ENCODE data around the gene USH2A.
"Not testable (repeated sequence)": the region's sequence is repeated elsewhere in the genome, so short reads cannot be mapped to it uniquely, and the experiment has no call there.

Gene USH2A

DNA sequence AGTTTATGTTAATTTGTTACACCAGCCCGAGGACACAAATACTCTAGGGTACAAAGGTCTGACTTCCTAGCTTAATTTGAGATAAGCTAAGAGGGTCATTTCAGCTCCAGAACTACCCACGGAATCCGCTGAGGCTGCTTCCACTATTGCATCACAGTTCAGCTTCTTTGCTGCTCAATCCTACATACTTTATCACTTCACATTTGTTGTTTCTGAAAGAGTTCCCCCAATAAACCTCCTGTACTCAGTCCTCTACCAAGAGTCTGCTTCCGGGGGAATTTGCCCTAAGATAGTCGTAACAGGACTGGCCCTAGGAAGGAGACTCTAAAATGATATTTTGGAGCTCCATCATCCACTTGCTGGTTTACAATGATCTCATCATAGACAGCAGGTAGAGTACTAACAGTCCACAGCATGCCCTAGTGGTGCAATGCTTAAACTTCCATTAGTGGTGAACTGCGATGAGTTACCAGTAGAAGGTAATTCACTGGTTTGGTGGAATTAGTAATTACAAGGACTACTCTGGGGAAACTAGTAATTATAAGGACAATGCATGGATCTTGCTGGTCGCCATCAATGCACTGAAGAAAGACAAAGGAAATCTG lies 229.3 kb downstream of the USH2A start:
- DNase-seq: peak; percentile 43

- no peak for DNase-seq
Observed at GRCh38 chr1:216190438-216190837, 232.8 kb downstream of the USH2A start.

DNA sequence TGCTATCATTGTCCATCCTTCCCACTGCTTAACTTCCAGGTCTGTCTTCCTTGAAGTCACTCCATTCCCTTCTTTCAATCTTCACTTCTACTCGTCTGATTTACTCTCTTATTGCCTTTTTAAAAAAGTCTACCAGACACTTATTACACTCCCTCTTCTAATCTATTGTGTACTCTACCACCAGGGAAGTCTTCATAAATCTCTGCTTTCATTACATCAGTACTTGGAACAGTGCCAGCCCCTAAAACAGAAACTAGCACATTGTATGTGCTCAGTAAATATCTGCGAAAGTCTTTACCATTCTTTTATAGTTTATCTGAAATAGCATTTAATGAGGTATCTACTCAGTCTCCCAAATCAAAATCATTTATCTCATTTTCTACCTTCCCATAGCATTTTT lies 236.4 kb downstream of the USH2A start:
- peak; percentile 12 for DNase-seq

- DNase-seq: no peak
Observed at GRCh38 chr1:216186141-216186540, 237.1 kb downstream of the USH2A start.

DNA sequence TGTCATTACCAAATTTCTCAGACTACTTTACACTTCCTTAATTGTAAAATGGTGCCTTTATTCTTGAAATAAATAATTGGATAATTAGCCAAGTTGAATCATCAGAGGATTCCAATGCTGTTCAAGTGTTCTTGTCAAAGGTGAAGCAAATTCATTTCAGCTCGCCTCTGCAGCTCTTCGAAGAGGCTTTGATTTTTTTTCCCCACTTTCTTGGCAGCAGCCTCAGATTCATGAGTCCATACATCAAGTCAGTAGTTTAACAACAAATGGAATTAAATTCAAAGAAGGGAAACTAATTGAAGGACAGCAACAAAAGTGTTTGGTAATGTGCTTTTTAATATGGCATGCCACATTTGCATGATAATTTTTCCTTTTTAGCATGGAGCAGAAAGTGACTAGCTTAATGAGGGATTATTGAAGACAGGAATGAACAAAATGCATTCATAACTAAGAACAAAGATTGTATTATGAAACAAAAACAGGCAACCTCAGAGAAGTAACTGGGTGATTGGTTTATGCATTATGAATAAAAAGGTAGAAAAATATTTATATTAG lies 239.0 kb downstream of the USH2A start:
- no peak for DNase-seq

- DNase-seq: no peak
Observed at GRCh38 chr1:216183454-216183853, 239.8 kb downstream of the USH2A start.

- peak; percentile 26 for DNase-seq
Observed at GRCh38 chr1:216183007-216183406, 240.2 kb downstream of the USH2A start.

- peak; percentile 49 for DNase-seq
Observed at GRCh38 chr1:216181590-216181989, 241.7 kb downstream of the USH2A start.

- no peak for DNase-seq
Observed at GRCh38 chr1:216178281-216178680, 245.0 kb downstream of the USH2A start.

- no peak for DNase-seq
Observed at GRCh38 chr1:216176970-216177369, 246.3 kb downstream of the USH2A start.

DNA sequence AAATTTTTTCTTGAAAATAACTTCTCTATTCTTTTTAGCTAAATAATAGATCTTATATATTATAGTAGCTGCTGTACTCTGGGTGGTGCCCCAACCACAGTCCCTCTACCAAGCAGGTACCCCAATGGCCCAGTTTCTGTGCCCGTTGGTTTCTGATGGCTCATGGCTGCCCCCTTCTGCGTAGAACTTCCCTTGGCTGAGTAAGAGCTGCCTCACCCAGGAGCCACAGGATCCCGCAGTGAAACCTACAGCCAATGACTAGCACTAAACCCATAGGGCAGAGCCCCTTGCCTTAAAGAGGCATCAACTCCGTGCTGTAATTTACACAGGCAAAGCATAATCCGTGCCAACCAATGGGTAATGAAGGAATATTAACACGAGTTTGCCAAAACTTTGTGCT lies 247.5 kb downstream of the USH2A start:
- no peak for DNase-seq

GRCh38 chr1:216173376-216173995 lies 249.8 kb downstream of the USH2A start:
- DNase-seq: no peak

DNA sequence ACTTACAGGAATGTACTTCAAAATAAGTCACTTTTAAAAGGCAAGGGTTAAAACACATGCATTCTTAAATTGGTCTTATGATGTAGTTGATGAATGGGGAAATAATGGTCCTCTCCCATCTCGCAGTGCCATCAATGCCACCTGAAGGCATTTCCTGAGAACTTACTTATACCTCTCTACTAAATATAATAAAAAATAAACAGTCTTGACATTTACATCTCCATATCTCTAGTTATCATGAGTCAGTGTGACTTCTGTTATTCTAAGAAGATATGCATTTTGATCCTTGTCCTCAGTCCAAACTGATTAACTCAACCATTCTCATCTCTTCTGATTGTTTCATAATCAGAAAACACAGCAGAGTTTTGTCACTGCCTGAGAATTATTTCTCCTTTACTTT lies 253.9 kb downstream of the USH2A start:
- DNase-seq: no peak

DNA sequence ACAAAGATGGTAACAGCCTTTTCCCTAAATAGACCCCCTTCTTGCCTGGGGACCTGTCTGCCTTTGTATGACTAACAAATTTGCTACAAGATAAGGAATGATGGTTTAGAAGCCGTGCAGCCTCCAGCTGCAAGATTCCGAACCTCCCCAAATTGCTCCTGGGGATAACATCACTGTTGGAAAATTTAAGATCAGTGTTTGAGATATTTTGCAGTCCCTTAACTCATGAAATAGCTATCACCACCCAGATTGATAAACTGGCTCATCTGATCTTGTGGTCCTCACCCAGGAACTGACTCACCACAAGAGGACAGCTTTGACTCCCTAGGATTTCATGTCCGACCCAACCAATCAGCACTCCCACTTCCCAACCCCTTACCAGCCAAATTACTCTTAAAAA lies 254.7 kb downstream of the USH2A start:
- no peak for DNase-seq

GRCh38 chr1:216154063-216154462 lies 269.2 kb downstream of the USH2A start:
- DNase-seq: no peak

GRCh38 chr1:216153130-216153529 lies 270.1 kb downstream of the USH2A start:
- no peak for DNase-seq

DNA sequence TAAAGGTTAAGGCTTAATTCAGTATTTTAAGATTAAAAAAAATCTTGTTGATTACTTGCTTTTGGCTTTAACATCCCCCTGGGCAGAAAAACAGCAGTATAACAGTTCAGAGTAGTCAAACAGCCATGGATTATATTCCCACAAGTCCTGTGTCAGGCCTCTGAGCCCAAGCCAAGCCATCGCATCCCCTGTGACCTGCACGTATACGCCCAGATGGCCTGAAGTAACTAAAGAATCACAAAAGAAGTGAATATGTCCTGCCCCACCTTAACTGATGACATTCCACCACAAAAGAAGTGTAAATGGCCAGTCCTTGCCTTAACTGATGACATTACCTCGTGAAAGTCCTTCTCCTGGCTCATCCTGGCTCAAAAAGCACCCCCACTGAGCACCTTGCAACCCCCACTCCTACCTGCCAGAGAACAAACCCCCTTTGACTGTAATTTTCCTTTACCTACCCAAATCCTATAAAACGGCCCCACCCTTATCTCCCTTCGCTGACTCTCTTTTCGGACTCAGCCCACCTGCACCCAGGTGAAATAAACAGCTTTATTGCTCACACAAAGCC lies 277.7 kb downstream of the USH2A start:
- DNase-seq: not testable (repeated sequence)

DNA sequence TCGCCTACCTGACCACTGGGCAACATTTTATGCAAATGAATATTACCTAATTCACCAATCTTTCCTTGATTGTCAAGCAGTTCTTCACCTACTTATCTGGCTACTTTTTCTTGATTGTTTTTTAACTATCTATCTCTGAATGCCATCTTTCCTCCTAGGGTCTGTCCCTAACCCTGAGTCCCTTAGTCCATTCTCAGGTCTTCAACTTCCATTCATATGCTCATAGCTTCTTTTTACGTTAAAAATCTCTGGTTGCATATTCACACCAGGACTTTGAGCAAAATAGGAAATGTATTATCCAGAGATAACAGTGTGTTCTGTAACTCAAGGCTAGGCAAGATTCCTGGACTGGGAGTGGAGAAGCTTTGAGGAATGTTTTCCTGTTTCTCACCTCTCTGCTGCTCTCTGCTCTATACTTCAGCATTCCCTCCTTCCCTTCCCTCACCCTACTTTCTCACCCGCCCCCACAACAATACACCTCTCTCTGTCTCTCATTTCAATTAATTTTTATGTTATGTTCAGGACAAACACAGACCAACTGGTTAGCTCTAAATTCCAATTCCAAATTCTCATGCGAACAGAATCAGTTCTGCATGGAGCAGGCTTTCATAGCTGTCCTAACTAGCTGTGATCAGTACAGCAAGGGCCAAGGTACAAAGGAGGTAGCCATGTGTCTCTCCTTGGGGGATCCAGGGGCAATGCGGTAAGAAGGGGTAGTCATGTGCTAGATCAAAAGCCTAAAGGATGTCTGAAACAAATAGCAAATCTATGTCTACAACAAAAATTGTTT lies 278.4 kb downstream of the USH2A start:
- DNase-seq: no peak

- DNase-seq: no peak
Observed at GRCh38 chr1:216142921-216143320, 280.3 kb downstream of the USH2A start.

GRCh38 chr1:216140730-216141524 lies 282.3 kb downstream of the USH2A start:
- DNase-seq: no peak

GRCh38 chr1:216124192-216124781 lies 299.0 kb downstream of the USH2A start:
- no peak for DNase-seq

All from NCI-H2227 treated with DMSO at 0.1 percent for 48 hours (cell line).